GM21390 (cell line): ENCODE data around the gene EPN2.
"Not testable (repeated sequence)": the region's sequence is repeated elsewhere in the genome, so short reads cannot be mapped to it uniquely, and the experiment has no call there.

Source experiments
- ATAC-seq: cut with Tn5 transposase; IDR thresholded peaks from one replicate; pipeline ENCODE4 v1.9.1; 2021; ENCODE audit not compliant: unreplicated experiment

EPN2 gene

DNA sequence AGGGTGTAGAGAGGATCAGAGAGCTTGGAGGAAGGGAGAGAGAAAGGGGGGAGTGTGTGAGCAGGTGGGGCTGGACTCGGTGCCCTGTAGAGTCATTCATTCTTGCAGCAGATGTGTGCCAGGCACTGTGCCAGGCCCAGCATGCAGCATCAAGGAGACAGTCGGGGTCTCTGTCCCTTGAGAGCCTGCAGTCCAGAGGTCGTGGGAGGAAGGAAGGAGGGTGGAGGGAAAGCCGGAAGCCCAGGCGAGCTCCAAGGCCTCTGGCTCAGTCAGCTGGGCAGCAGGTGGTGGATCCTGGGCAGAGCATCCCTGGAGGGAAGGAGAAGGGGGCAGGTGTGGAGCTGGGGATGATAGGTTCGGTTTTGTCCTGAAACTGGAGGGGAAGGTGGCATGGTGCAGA is 27.5 kb downstream of the EPN2 start:
- no peak for ATAC-seq

DNA sequence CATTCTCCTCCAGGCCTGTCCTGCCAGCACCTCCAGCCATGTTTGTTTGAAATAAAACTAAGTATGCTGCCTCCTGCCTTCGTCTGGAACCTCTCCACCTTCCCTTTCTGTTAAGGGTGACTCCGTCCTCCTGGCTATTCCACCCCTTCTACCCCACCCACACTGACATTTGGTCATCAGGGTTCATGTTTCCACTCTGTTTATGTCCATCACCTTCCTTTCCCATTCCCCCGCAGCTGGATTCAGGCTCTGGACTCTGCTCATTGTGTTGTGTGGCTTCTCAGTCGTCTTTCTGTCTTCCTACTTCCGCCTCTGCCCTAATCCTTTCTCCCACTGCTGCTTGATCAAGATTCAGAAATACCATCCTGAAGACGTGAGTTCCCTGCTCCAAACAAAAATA is 28.6 kb downstream of the EPN2 start:
- no peak for ATAC-seq

DNA sequence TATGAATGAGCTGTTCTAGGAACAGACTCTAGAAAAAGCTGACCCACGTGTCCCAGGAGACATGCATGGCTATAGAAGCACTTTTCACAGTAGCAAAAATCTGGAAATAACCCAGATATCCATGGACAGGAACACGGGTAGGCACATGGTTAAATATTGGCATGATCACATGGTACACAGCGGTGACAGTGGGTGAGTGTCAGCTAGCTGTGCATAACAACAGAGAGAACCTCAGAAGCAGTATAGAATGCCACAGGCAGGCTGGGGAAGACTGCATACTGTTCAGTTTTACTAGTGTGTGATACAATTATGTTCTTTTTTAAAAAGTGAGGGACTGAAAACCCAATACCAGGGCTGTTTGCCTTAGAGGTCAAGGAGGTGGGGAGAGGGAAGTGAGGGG is 31.4 kb downstream of the EPN2 start:
- no peak for ATAC-seq

DNA sequence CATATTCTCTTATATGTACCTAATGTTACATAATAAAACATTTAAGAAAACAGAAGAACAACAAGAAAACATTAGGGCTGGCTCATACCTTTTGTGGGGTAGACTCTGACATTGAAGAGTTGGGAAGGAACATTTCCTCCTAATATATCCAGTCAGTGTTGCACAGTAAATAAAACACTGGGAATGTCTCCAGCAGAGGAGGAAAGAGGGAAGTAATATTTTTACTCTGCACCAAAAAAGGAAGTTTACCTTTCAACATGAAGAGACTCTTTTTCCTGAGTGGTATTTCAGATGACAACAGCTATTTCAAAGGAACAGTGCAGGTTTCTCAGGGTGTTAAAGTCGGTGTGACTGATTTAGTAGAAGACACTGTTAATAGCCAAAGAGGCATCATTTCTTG is 31.9 kb downstream of the EPN2 start:
- ATAC-seq: no peak

DNA sequence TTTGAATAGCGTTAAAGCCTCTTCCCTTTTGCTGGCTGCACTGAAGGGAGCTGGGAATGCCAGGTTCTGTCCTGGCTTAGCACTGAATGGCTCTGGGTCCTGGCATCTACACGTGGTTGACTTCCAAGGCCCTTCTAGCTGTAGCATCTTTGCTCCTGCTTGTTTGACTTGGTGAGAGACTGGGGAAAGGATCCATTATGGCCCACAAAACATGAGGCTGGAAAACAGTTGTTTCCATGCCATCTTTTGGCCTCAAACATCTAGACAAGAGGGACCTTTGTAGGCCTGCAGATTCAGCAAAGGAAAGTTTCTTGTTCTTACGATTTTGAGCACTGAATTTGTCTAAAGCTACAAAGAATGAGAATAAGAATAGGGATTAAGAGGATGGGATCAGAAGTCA is 32.5 kb downstream of the EPN2 start:
- no peak for ATAC-seq

DNA sequence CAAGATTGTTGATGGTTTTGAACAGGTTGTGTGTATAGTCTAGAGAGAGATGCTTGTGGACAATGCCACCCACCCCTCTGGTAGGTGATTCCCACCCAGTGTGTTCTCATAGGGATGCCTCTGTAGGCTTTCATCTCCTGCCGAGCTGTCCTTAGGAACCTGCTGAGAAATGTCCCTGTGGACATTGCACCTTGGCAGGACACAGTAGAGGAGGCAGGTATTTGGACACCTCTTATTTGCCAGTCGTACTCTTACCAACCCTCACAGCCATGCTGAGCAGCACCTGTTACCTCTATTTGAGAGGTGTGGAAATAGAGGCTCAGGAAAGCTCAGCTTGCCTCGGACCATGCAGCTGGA is 33.2 kb downstream of the EPN2 start:
- no peak for ATAC-seq

DNA sequence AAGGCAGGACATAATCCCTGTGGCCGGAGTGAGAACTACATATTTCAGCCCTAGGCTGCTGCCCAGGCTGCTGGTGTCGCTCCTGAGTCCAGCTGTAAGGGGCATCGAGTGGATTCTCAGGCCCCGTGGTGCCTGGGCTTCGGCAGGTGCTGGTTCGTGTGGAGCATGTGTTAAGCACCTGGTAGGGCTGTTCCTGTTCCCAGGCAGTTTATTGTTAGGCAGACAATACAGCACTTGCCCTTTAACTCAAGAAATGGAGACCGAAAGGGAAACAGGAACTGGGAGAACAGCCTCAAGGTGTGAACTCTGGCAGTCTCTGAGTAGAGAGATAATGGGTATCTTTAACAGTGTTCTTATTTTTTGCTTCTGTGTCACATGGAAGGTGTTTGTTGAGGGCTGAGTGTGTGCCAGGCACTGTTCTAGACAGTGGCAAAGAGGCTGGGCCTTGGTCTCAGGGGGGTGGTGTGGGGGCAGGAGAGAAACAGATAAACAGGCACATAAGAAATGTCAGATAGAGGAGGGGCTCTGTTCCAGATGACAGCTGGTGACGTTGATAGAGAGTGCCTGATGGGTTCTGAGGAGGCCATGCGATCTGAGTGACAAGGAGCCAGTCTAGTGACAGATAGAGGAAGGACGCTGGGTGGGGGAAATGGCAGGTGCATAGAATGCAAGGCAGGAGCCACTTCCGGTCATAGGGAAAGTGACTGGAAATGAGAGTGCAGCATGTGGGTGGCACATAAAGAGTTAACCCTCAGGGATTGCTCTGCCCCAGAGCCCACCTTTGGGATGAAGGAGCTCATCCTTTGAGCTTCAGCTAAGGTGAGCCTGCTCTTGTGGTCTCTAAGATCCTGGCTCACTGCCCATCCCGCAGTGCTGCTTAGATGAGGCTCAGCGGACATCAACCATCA is 33.8 kb downstream of the EPN2 start:
- peak; percentile 84 for ATAC-seq

DNA sequence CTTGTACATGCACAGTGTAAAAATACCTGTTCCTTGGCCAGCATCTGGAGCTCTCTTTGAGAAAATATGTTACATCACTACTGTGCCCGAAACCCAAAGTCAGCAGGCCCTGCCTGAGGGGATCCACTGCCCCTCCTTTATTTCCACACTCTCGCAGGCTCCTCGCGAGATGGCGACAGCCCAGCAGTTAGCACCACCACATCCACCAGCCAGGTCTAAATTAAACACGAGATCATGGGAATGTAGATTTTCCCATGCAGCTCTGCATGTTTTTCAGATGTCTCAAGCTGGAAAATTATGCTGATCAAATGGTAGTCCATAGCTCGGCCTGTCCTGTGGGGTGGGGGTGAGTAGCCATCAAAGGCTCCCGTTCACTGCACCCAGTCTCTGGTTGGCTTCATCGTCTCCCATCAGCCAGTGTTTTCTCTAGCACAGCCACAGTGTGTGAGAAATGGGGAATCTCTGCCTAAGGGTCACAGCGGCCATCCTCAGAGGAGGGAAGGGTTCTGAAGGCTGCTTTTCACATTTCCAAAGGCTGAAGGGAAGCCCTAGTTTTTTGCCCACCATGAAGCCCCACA is 34.7 kb downstream of the EPN2 start:
- no peak for ATAC-seq

DNA sequence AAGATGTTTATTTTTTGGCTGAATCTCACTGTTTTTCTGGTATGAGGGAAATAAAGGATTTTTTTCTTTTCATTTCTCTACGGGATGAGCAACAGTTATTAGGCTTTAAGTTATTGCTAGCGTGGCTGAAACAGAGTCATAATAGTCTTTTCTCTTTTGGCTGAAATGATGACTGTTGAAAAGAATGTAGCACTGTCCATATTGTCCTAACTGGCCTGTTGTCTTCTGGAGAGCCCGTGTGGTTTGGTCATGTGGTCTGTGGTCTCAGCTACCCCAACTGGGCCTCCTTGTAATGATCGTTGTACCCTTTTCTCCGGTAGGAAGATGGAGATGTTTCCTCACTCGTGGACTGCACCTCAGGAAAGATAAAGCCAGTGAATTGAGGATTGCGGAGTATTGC is 36.6 kb downstream of the EPN2 start:
- no peak for ATAC-seq

DNA sequence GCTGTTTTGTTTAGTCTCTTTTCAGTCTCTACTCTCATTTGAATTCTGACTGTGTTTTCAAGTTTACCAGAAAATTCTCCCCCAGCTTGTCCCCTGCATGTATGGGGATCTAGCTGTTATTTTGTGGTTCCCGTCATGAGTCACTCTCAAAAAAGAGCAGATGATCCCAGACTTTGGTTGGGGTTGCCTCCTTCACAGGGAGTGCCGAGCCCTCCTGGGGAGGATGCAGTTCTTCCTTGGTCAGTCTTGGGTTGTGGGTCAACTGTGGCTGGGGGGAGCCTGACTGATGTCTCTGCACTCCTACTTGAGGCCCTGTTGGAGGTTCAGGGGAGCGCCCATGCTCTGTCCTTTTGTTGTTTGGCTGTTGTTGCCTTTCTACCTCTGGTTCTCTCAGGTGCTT is 37.7 kb downstream of the EPN2 start:
- no peak for ATAC-seq

DNA sequence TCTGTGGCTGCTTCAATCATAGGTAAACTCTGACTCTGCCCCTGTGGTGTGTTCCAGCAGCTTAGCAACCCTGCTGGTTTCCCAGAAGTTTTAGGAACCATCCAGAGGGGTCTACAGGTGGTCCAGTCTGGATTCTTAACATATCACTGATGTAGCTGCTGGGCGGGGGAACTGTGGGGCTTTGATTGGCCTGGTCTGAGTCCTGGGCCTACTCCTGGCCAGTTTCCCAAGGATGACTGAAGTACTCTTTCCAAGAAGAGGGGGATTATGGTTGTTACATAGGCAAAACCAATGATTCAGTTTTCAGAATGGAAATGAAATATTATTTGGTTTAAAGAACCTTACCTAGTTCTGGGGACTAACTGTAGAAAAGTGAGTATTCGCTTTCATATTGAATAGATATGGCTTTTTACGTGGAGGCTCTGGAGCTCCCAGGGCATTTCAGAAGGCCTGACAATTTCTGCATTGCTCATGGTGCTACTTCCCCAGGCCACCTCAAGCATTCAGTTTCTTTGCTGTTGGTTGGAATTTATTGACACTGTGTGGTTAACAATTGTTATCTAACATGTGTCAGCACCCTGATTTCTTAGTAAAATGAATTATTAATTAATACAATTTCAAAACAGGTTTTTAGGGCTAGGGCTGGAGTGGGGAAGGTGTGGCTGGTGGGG is 38.4 kb downstream of the EPN2 start:
- no peak for ATAC-seq

DNA sequence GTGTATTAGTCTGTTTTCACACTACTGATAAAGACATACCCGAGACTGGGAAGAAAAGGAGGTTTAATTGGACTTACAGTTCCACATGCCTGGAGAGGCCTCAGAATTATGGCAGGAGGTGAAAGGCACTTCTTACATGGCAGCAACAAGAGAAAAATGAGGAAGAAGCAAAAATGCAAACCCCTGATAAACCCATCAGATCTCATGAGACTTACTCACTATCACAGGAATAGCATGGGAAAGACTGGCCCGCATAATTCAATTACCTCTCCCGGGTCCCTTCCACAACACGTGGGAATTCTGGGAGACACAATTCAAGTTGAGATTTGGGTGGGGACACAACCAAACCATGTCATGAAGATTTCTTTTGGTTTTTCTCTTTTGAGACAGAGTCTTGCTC is 41.1 kb downstream of the EPN2 start:
- ATAC-seq: not testable (repeated sequence)

DNA sequence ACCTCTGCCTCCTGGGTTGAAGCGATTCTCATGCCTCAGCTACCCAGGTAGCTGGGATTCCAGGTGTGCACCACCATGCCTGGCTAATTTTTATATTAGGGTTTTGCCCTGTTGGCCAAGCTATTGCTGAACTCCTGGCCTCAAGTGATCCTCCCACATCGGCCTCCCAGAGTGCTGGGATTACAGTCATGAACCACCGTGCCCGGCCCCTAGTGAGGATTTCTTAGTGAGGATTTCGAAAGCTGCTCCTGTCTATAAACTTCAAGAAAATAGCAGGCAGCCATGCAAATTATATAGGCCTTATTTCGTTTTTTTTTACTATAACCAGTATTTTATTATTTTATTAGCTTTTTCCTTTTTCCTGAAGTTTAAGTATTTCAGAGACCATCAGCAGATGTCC is 41.6 kb downstream of the EPN2 start:
- ATAC-seq: no peak

DNA sequence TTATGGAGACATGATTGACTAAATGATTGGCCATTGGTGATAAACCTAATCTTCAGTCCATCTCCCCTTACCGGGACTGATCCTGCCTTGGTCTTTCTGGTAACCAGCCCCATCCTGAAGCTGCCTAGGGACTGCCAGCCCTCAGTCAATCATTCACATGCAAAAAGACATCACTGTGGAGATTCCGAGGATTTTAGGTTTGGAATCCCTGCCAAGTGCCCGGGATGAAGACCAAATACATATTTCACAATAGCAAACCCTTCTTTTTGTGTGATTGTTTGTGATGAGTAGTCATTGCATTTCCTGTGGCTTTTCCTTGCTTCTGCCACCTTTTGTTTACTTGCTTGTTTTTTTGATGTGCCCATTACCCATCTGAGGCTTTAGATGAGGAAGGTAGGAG is 44.0 kb downstream of the EPN2 start:
- ATAC-seq: no peak

DNA sequence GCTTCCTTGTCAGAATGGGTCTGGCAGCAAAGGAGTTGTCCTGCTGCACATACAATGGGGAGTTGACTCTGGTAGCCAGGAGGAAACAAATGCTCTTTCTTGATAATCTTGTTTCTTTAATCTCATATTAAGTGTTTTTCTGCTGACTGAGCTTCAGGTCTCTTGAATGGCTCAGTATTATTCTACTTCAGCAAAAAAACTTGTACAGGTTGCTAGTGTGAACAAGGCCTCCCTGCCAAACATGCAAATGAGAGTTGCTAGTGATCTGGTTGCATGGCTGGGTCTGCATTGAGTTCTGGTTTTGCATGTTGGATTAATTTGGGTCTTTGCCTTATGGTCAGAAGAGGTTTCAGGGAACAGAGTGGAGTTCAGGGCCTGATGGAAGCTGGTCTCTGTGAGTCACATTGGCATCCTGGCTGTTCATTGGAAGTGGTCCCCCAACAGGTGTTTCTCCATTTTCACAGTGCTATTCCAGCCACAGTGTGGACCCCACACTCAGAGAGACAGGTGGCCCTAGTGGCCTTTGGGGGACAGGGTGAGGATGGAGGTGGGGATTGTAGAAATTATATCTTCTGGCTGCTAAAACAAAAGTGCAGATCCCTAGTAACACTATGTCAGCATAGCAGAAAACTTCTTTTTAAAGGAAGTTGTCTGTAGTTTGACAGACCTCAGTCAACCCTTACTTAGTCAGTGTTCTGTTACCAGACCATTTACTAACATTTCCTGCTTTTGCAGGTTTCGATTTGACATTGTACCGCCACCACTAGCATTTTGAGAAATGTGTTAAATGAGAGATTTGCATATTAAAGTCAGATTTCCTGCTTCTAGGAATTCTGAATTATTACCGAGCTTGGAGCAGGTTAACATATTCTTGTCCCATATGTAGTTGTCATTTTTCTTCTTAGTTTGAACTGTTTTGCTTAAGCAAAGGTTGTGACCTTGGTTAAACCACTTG is 47.1 kb downstream of the EPN2 start:
- ATAC-seq: peak; percentile 70

DNA sequence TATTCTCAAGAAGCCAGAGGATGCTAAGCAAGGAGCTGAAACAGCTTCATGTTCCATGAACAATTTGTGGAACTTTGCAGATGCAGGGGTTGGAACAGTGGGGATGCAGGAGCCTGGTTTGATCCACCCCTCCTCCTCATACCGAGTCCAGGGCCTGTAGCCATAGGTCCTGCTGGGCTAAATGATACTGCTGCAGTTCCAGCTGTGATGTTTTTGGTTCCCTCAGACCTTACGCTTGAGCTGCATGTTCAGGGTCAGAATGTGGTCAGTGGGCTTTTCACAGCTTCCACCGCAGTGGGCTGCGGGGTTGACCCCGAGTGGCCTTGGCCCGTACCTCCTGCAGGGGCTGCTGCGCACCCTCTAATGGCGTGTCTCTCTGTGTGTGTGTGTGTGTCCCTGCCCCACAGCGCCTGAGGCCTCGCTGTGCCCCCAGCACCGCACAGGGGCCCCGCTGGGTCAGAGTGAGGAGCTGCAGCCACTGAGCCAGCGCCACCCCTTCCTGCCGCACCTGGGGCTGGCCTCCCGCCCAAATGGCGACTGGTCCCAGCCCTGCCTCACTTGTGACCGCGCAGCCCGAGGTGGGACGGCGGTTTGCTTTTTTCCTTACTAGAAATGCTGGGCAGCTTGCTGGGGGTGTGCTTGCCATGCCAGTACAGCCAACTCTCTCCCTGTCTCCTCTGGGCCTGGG is 48.2 kb downstream of the EPN2 start:
- no peak for ATAC-seq

DNA sequence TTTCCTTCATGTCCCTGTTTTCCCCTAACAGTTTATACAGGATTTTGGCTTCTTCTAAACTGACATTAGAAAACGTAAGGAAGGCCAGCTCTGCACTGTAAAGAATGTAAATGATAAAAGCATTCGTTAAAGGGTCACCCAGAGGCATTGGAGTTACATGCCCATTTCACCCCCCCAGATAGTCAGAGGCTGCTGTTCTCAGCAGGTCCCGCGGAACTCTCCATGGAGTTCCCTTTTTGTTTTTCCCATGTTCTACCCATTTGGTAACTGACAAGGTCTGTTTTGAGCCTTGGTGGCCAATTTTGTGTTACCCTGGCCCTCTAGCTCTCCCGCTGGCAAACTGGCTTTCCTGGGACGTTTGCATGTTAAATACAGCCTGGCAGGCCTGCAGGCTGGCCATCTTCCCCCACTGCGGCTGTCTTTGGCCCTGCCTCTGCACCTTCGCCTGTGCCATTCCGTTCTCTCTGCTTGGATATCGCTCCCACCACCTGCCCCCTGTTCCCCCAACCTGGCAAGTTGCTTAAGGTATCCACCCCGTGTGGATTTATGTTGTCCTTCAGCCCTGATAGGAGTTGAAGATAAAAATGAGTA is 49.7 kb downstream of the EPN2 start:
- no peak for ATAC-seq

DNA sequence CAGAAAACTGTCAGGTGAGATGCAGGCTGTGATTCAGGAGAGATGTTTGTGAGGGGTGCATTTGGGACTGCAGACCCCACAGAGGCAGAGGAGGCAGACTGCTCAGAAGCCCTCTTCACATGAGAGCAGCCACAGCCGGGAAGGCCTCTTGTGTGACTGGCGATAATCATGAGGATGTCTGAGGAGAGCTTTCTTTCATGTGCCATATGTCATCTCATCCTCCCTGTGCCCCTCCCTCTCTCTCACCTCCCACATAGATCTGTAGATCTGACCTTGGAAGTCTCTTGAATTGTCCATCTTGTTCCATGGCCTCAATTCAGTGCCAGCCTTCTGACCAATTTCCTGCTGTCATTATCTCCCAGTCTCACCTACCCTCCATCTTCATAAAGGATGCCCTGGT is 50.5 kb downstream of the EPN2 start:
- ATAC-seq: no peak

DNA sequence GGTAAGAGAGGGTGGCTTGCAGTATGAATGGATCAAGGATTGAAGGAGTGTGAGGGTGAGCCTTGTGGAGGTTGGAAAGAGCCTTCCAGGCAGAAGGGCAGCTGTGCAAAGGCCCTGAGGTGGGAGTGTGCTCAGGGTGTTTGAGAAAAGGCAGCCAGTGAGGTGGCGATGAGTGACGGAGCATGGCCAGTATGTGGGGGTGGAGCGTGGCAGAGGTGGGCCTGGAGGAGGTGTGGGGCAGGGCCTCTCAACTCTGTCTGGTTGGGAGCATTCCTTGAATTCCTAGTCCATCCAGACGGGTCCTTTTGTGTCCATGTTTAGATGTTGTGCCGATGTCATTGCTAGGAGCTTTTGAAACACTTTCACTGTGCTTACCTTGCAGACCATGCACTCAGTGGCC is 51.3 kb downstream of the EPN2 start:
- ATAC-seq: no peak

DNA sequence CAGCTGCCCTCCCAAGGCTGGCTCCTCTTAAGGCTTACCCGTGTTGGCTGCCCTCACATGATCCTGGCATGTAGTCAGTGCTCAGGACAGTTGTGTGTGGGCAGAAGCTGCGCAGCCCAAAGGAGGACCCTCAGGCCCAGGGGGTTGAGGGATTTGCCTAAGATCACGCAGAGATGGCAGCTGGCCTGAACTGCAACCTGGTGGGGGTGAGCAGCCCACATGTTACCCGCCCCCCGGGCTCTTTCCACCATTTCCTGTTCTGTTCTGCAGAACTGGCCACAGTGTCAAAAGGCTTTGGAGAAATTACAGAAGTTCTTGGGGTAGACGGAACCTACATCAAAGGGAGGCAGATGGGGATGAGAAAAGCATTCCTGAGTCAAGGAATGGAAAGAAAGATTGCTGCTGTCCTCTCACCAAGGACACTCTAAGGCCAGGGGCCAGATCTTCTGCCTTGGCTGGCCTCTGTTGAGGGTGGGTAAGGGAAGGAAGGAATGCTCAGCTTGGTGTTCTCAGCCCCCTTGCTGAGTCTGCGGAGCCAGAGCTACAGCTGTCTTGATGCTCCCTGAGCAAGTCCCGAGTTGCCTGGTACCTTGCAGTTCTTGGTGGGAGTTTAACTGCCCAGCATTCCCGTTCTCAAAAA is 53.0 kb downstream of the EPN2 start:
- no peak for ATAC-seq
